Muscle of arm (tissue), 14 donors: ENCODE results near the gene CEP104. TPM values are rescaled to one million over a fixed set of nuclear protein-coding genes. Genes with fewer than 3 reads are reported as not detected.

Experiments
- DNase-seq: peaks from one replicate; pipeline ENCODE4 v3.0.0-alpha.2; 2013
- long read RNA-seq, 11 donors: transcript quantifications; one replicate each; lab custom pipeline, GENCODE V29; 2026
- polyA plus RNA-seq, 12 donors: library from polyadenylated mRNA; unstranded; fragments of 120-200 nt; gene quantifications; one replicate each; pipeline ENCODE4 v1.2.1, GENCODE V29; 2013; ENCODE audit not compliant: insufficient read length in 12 of 12

Gene CEP104
- 100 to 1,000 TPM in 1 of 12 donors, 10 to 100 TPM in 11; 17.4 to 108 (median 23.1) TPM for polyA plus RNA-seq
- long read RNA-seq, donor 1, partial matches to known transcripts, result 0 of 2 reads
- long read RNA-seq, donor 1, other reads (novel, unspliced or antisense), result 0 of 2 reads
- long read RNA-seq, donor 2, partial matches to known transcripts, result 0 of 1 reads
- long read RNA-seq, donor 2, other reads (novel, unspliced or antisense), result 0 of 1 reads
- long read RNA-seq, donor 3, result 0 reads
- long read RNA-seq, donor 4, result 0 reads
- long read RNA-seq, donor 5, partial matches to known transcripts, result 0 of 1 reads
- long read RNA-seq, donor 5, other reads (novel, unspliced or antisense), result 0 of 1 reads
- long read RNA-seq, donor 6, result 0 reads
- long read RNA-seq, donor 7, partial matches to known transcripts, result 0 of 2 reads
- long read RNA-seq, donor 7, other reads (novel, unspliced or antisense), result 0 of 2 reads
- long read RNA-seq, donor 8, full-length matches to known transcripts, result 2 of 2 reads
- long read RNA-seq, donor 8, partial matches to known transcripts, result 0 of 2 reads
- long read RNA-seq, donor 8, other reads (novel, unspliced or antisense), result 0 of 2 reads
- long read RNA-seq, donor 9, partial matches to known transcripts, result 0 of 1 reads
- long read RNA-seq, donor 9, other reads (novel, unspliced or antisense), result 0 of 1 reads
- long read RNA-seq, donor 10, result 0 reads
- long read RNA-seq, donor 11, full-length matches to known transcripts, result 1 of 1 reads
- long read RNA-seq, donor 11, partial matches to known transcripts, result 0 of 1 reads
- long read RNA-seq, donor 11, other reads (novel, unspliced or antisense), result 0 of 1 reads

- peak; percentile 88 for DNase-seq
These were observed at the start of gene CEP104, which contains the start of gene DFFB for GRCh38 chr1:3856923-3857790. TSS of gene CEP104 (minus strand) at chr1:3857211. CDS start at chr1:3852407, 4,804 bp downstream. TSS of gene DFFB (plus strand) at chr1:3857476. CDS start at chr1:3857604, 128 bp downstream.

DNA sequence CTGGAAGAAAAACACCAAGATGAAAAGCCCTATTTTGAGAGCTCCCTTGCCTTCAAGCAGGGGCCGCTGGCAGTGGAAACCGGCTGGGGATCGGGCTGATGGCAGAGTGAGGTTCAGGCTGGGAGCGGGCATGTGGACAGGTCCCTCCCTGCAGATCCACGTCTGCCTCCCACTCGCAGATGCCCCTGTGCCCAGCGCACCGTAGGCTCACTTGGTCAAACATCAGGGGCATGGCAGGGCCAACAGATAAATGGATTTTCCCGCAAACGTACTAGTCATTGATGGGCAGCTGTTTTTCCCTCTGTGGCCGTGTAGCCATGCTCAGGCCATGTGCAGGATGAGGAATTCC is 49.6 kb upstream of the CEP104 start:
- no peak for DNase-seq

DNA sequence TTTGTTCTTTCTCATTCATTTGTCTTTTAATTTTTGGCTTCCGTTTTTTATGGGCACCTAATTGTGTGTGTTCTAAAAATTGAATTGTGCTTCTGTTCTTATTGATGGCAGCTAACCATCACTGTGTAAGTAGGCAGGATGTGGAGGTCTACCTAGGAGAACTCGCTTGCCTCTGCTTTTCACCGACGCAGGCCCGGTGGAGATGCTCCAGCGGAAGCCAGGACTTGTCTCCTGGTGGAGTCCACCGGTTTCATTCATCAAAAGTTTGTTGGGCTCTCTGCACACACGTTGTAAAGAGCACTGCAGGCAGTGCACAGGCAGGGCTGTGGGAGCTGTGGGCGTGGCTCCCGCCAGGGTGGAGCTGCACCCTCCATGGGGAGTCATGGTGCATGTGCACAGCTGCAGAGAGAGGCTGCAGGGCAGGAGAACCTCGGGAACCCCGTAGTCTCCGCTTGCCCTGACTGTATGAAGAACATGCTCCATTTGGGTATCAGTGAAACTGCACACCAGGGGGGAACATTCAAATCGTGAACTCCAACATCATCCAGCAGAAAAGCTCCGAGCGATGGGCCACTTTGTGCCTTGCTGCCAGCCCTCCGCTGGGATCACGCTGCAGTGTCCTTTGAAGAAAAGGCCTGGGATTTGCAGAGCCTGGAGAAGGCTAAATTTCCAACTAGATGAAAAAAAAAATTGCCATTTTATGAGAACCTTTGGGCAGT is 49.1 kb upstream of the CEP104 start:
- no peak for DNase-seq

DNA sequence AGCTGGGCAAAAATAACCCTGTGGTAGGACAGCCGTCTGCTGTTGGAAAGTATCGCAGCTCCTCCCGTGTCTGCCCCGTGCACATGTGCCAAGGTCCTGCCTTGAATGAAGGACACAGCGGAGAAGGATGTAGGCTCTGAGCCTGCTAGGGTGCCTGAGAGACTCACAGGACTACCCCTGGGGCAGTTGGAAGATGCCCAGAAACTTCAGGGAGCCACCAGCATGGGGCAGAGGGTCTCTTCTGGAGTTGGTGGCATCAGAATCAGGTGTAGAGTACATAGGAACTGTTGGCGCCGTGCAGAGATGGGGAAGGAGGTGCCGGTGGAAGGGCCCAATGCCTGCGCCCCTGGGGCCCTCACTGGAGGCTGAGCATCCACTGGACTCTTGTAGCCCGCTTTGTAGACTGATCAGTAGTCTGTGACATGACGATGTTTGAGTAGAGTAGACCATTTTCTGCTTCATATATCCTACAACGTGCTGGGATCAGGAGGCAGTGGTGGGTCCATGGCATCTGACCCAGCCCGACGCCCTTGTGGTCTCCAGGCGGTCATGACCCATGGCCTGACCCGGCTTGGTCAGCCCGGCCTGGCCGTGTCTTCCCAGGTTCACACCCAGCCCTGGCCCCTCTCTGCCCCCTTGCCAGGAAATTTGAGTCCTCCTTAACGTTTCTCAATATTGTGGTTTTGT is 48.4 kb upstream of the CEP104 start:
- no peak for DNase-seq

GRCh38 chr1:3904843-3905185 is 47.8 kb upstream of the CEP104 start:
- DNase-seq, result no peak

DNA sequence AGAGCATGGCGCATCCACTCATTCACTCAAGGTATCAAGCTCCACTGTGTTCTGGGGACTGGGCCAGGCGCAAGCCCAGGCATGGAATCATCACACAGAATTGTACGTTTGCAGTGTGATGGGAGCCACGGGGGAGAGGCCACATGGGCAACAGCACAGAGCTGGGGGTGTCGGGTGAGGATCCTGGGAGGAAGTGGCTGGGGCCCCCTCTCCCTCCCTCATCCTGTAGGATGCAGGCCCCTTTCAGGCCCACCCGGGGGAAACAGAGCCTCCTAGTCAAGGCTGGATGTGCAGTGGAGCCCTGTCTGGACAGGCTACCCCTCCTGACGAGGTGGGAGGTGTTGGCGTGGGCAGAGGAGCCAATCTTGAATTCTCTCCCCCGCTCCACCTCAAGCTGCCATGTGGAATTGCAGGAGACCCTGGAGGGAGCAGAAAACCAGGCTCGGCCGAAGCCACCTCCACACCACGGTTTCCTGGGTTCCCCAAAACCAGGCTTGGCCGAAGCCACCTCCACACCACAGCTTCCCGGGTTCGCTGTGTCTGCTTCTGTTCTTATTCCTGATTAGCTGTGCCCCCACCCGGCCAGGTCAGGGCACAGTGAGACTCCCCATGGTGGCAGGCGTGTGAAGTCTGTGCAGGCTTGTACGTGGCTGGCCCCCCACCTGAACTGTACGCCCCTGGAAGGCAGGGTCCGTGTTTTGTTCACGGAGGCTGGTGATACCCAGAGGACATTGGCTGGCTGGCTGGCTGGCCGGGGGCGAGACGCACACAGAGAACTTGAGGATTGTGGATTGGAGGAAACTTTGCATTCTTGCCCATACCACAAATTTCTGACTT is 47.2 kb upstream of the CEP104 start:
- DNase-seq, result no peak

DNA sequence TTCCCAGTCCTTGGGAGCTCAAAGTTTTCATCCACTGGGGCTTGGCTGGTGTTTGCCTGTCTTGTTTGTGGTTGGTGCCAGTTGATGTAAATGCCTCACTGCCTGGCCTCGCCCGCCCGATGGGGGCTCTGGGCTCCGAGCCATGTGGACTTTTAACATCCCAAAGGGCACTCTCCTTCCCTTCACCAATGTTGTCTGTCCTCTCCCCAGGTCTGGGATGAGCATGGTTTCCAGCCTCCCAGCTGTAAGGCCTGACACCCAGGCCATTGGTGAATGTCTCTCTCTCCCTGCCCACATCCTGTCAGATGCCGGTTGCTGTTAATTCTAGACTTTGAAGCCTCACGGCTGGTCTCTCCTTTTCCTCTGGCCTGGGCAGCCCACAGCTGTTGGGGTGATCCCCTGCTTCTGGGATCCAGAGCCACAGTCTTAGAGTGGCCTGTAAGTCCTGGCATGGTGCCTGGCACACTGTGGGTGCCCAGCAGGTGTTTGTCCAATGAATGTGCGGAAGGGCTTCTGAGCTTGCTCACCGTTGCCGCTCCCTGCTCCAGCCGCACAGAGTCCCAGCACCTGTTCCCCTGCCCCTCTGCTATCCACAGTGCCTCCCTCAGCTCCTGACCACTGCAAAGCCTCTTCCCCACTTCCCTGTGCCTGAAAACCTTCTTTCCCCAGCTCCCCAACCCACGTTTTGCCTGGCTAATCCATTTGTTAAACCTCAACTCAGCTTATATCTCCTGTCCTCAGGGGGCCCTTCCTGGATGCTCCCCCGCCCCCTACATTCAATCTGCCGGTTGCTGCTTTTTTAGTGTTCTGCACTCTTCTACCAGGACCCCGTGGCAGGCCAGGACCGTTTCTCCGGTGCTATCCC is 46.4 kb upstream of the CEP104 start:
- peak; percentile 25 for DNase-seq

DNA sequence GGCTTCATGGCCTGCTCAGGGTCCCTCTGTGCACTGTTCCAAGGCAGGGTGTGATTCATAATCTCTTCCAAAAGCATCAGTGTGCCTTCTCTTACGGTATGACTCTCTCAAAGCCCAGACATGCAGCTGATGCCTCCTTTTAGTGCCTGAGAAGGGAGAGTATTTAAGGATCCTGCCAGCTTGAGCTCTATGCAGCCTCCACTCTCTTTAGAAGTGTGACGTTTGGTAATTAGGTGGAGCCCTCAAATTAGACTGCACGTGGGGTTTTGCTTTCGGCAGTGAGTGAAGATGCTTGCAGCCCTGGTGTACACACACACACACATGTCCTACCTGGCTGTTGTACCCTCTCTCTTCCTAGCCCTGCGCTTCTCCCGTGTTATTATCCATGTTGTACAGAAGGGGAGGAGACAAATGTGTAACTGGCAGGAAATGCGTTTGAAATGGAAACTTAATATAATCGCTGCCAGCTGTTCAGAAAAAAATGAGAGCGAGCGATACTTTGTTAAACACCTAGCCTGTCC is 45.6 kb upstream of the CEP104 start:
- no peak for DNase-seq

DNA sequence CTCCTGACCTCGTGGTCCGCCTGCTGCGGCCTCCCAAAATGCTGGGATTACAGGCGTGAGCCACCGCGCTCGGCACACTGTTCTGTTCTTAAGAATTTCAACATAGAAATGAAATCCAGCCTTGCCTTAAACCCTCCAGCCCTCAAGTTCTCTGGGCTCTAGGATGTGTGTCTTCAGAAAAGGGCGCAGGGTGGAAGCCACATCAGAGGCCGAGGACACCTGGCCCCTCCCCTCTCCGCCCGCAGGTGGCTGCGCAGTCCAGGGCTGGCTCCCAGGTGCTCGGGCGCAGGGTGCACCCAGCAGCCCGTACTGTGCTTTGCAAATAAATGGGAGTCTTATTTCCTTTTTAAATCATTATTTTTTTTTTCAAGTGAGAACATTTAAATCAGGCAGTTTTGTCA is 45.1 kb upstream of the CEP104 start:
- DNase-seq, result no peak

DNA sequence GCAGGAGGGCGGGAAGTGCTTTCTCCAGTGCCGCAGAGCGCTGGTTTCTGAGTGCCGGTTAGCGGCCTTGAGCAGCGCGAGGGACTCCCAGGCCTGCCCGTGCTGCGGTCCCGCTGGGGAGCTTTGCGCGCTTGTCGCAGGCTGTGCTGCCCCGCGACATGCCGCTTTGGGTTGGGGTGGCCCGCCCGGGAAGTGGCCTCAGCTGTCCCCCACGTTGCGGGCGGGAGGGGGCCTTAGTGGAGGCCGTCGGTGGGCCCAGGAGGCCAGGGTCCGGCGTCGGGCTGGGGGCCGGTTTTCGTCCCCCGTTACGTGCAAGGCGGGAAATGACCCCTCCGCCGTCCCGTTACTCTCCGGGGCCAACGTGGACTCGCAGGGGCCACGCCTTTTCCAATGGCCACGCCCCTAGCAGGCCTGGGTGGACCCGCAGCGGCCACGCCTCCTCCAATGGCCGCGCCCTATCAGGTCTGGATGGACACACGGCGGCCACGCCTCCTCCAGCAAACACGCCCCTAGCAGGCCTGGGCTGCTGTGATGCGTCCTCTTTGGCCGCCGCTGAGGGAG is 44.0 kb upstream of the CEP104 start:
- DNase-seq, result peak; percentile 96

DNA sequence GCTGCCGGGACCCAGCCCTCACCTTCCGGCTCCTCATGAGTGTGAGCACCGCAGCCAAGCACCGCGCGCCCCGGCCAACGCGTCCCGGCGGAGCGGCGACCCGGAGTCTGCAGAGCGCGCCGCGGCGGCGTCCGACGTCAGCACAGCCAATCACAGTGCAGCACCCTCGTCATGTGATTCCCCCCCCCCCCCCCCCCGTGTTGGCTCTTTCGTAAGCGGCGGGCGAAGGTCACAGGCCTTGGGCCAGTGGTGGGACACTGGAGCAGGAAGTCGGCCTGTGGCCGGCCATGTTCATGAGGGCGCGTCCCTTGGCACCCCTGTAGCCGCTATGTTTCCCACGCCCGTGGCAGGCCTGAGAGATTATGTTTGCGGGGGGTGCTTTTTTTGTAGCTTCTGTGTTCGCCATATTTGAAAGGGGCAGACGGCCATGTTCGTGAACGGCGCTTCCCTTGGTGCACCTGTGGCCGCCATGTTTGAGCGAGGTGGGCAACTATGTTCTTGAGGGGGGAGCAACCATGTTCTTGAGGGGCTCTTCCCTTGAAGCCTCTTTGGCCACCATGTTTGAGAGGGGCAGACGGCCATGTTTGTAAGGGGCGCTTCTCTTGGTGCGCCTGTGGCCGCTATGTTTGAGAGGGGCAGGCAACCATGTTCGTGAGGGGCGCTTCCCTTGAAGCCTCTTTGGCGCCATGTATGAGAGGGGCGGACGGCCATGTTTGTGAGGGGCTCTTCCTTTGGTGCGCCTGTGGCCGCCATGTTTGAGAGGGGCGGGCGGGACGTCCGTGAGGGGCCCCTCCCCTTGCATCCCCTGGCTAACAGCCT is 43.3 kb upstream of the CEP104 start, which contains the start of gene C1orf174:
C1orf174 (minus strand) TSS at position 123 of the 819 bp plus-strand sequence; CDS start at position 37, 86 bp downstream.
- DNase-seq, result peak; percentile 98

- DNase-seq, result no peak
These were observed 42.7 kb upstream of the CEP104 start for GRCh38 chr1:3899754-3900149.

- no peak for DNase-seq
These were observed 42.2 kb upstream of the CEP104 start for GRCh38 chr1:3898994-3899753.

DNA sequence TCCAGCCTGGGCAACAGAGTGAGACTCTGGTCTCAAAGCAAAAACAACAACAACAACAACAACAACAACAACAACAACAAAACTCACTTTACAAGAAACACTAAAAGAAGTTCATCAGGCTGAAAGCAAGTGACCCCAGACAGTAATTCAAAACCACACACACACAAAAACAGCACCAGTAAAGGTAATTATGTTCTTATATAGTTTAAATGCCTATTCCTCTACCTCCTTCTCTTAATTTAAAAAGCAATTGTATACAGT is 41.4 kb upstream of the CEP104 start:
- no peak for DNase-seq

DNA sequence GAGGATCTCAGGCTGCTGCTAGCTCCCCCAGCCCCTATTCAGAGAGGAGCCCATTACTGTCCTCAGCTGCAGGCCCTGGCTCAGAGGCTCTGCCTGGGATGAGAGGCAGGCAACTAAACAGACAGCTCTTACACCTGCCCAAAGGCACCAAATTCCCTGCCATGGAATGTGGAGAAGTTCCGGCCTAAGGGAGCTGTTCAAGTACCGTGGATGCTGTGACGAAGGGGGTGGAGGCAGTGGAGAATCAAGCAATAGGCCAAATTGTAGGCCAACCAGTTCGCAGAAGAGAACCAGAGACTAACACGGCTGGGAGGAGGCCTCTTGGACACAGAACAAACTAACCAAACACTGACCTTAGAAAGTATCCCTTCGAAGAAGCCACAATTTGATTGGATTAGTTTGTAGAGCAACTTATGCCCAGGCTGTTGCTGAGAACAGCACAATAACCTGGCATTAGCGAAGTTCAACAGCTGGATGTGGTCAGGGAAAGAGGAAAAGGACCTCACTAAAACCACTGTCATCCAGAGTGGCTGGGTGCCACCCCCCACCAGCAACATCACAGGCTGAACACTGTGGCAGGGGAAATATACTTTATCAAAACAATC is 39.5 kb upstream of the CEP104 start:
- DNase-seq, result no peak

DNA sequence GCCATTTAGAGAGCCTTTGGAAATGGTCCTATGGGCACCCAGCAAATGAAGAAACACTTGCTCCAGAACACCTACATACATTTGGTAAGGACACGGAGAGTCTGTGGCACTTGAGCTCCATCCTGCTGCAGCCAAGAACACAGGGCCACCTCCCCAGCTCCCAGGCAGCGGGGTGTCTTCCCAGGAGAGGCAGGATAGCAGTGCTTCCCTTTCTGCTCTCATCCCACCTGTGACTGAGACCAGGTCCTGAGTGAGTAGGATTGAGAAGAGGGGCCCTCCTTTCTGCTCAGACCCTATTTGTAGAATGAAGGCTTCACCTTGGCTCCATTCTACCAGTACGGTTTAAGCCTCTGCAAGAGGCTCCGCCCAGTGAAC is 38.9 kb upstream of the CEP104 start:
- DNase-seq, result no peak
